Loucy (cell line): Measurements from ENCODE around the gene RAB30.

Experiments
- EZH2phosphoT487 ChIP-seq: fragments of 200-600 bp; IDR thresholded peaks from 2 replicates; pipeline ENCODE4 v1.6.1; 2018; ENCODE audit warnings: antibody characterized with exemption, mild to moderate bottlenecking, moderate library complexity, borderline replicate concordance
- TF ChIP-seq, protein P1 (sequence below): fragments of 200-600 bp; sonication (generic); conservative IDR thresholded peaks from 2 replicates; pipeline ENCODE4 v1.5.1; 2014; ENCODE audit warnings: mild to moderate bottlenecking, antibody characterized with exemption, low read length

DNA sequence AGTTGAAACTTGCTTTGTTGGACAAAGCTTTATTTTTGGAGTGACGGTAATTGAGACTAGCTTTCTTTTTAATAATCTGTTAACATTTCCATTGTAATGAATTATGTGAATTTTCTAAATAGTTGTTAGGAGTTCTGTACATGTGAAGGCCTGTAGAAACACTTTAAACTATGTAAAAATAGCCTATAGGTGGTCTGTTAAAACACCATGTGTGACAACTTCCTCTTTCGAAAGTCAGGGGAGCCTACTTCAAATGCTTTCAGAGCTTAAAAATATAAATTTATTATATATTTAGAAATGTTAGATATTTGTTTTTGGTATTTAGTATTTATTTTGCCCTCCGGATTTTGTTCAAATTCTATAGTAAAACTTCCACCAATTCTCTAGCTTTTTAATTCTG is 141.5 kb downstream of the RAB30 start:
- TF ChIP-seq, protein P1, sequence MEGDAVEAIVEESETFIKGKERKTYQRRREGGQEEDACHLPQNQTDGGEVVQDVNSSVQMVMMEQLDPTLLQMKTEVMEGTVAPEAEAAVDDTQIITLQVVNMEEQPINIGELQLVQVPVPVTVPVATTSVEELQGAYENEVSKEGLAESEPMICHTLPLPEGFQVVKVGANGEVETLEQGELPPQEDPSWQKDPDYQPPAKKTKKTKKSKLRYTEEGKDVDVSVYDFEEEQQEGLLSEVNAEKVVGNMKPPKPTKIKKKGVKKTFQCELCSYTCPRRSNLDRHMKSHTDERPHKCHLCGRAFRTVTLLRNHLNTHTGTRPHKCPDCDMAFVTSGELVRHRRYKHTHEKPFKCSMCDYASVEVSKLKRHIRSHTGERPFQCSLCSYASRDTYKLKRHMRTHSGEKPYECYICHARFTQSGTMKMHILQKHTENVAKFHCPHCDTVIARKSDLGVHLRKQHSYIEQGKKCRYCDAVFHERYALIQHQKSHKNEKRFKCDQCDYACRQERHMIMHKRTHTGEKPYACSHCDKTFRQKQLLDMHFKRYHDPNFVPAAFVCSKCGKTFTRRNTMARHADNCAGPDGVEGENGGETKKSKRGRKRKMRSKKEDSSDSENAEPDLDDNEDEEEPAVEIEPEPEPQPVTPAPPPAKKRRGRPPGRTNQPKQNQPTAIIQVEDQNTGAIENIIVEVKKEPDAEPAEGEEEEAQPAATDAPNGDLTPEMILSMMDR = no peak
- no peak for TF ChIP-seq EZH2phosphoT487
